Liver (tissue), 9 donors: ENCODE data around the gene PAX5. TPM values are rescaled to one million over a fixed set of nuclear protein-coding genes. Genes with fewer than 3 reads are reported as not detected.

Experiments
- DNase-seq: peaks from one replicate; pipeline ENCODE4 v3.0.0-alpha.2; 2017; ENCODE audit warnings: low spot score
- H3K27ac ChIP-seq, 2 donors: one replicate each; pipeline ENCODE4 v1.7.0; 2013; ENCODE audit warnings: inconsistent platforms in 2 of 2, low read length in 2 of 2, control low read depth in 1 of 2, low read depth in 1 of 2, mild to moderate bottlenecking in 1 of 2
- H3K27me3 ChIP-seq, 4 donors: one replicate each; pipeline versions ENCODE4 v1.6.1 to v1.7.0; 2013; ENCODE audit warnings: low read length in 3 of 4, inconsistent platforms in 1 of 4, mild to moderate bottlenecking in 1 of 4, moderate library complexity in 1 of 4; ENCODE audit not compliant: control insufficient read depth in 4 of 4, insufficient read depth in 4 of 4
- H3K36me3 ChIP-seq, 4 donors: one replicate each; pipeline versions ENCODE4 v1.6.1 to v1.7.0; 2013; ENCODE audit warnings: low read length in 3 of 4, mild to moderate bottlenecking in 3 of 4, low read depth in 1 of 4, moderate library complexity in 1 of 4; ENCODE audit not compliant: control insufficient read depth in 4 of 4, insufficient read depth in 3 of 4
- H3K4me1 ChIP-seq, 4 donors: one replicate each; pipeline versions ENCODE4 v1.6.1 to v1.7.0; 2013; ENCODE audit warnings: low read length in 3 of 4, mild to moderate bottlenecking in 3 of 4, moderate library complexity in 1 of 4; ENCODE audit not compliant: control insufficient read depth in 4 of 4, insufficient read depth in 4 of 4
- H3K4me3 ChIP-seq, 3 donors: one replicate each; pipeline versions ENCODE4 v1.6.1 to v1.7.0; 2013; ENCODE audit warnings: low read length in 3 of 3, control low read depth in 1 of 3, low read depth in 1 of 3, mild to moderate bottlenecking in 1 of 3
- H3K9ac ChIP-seq, 2 donors: one replicate each; pipeline ENCODE4 v1.7.0; 2013; ENCODE audit warnings: low read length in 2 of 2, mild to moderate bottlenecking in 2 of 2, moderate library complexity in 2 of 2, control low read depth in 1 of 2, low read depth in 1 of 2
- H3K9me3 ChIP-seq, 4 donors: one replicate each; pipeline versions ENCODE4 v1.6.1 to v1.7.0; 2013; ENCODE audit warnings: low read length in 3 of 4; ENCODE audit not compliant: control insufficient read depth in 4 of 4
- ATF3 ChIP-seq: IDR thresholded peaks from 2 replicates; pipeline ENCODE4 v1.6.1; 2016; ENCODE audit warnings: antibody characterized with exemption
- EGR1 ChIP-seq, 2 donors: IDR thresholded peaks; 2 replicates each; pipeline ENCODE4 v1.6.1; 2016 to 2018; ENCODE audit warnings: antibody characterized with exemption in 2 of 2, low read depth in 2 of 2
- FOXA1 ChIP-seq: IDR thresholded peaks from 2 replicates; pipeline ENCODE4 v1.6.1; 2016; ENCODE audit warnings: antibody characterized with exemption
- FOXA2 ChIP-seq: IDR thresholded peaks from 2 replicates; pipeline ENCODE4 v1.6.1; 2016; ENCODE audit warnings: antibody characterized with exemption
- GABPA ChIP-seq, 2 donors: IDR thresholded peaks in 1 of 2; conservative IDR thresholded peaks in 1 of 2; 2 replicates each; pipeline ENCODE4 v1.6.1; 2016; ENCODE audit warnings: antibody characterized with exemption in 2 of 2, mild to moderate bottlenecking in 1 of 2, moderate library complexity in 1 of 2
- HNF4A ChIP-seq, 2 donors: conservative IDR thresholded peaks; 2 replicates each; pipeline ENCODE4 v1.6.1; 2016; ENCODE audit warnings: antibody characterized with exemption in 2 of 2, mild to moderate bottlenecking in 2 of 2
- HNF4G ChIP-seq: IDR thresholded peaks from 2 replicates; pipeline ENCODE4 v1.6.1; 2016; ENCODE audit warnings: antibody characterized with exemption
- JUND ChIP-seq, 2 donors: IDR thresholded peaks; 2 replicates each; pipeline ENCODE4 v1.6.1; 2016; ENCODE audit warnings: antibody characterized with exemption in 2 of 2
- NR2F2 ChIP-seq: IDR thresholded peaks from 2 replicates; pipeline ENCODE4 v1.6.1; 2016; ENCODE audit warnings: antibody characterized with exemption
- RAD21 ChIP-seq, 2 donors: IDR thresholded peaks; 2 replicates each; pipeline ENCODE4 v1.6.1; 2016; ENCODE audit warnings: antibody characterized with exemption in 2 of 2, mild to moderate bottlenecking in 2 of 2
- RXRA ChIP-seq, 2 donors: IDR thresholded peaks; 2 replicates each; pipeline ENCODE4 v1.6.1; 2017 to 2018; ENCODE audit warnings: antibody characterized with exemption in 2 of 2, mild to moderate bottlenecking in 1 of 2
- SP1 ChIP-seq: IDR thresholded peaks from 2 replicates; pipeline ENCODE4 v1.6.1; 2018; ENCODE audit warnings: antibody characterized with exemption, mild to moderate bottlenecking
- TAF1 ChIP-seq: conservative IDR thresholded peaks from 2 replicates; pipeline ENCODE4 v1.6.1; 2016; ENCODE audit warnings: antibody characterized with exemption, mild to moderate bottlenecking
- YY1 ChIP-seq: IDR thresholded peaks from 2 replicates; pipeline ENCODE4 v1.6.1; 2016; ENCODE audit warnings: antibody characterized with exemption, mild to moderate bottlenecking
- ZBTB33 ChIP-seq: IDR thresholded peaks from 2 replicates; pipeline ENCODE4 v1.6.1; 2016; ENCODE audit warnings: antibody characterized with exemption
- WGBS: extraction: QIAGEN DNeasy Blood & Tissue Kit; methylation state at CpG from one replicate; pipeline ENCODE4 v1.1.7; 2013; 5-methylcytosine and 5-hydroxymethylcytosine counted together
- polyA plus RNA-seq, 2 donors: library from polyadenylated mRNA; stranded (reverse) in 1 of 2; unstranded in 1 of 2; fragments of 200-250 nt in 1 of 2; fragments of >200 nt in 1 of 2; fragmentation: Nextera tagmentation in 1 of 2; extraction: Ambion mirVana in 1 of 2; gene quantifications; one replicate each; pipeline versions ENCODE4 v1.2.1 to v1.2.3, GENCODE V29; 2013 to 2015
- total RNA-seq, 2 donors: library from RNA; depleted of rRNA; stranded (reverse); fragments of >200 nt; gene quantifications; one replicate each; pipeline ENCODE4 v1.2.3, GENCODE V29; 2014
- TF ChIP-seq, protein P1 (sequence below): fragments of 150-350 bp; IDR thresholded peaks from 2 replicates; pipeline ENCODE4 v1.5.1; 2017; ENCODE audit warnings: improper control_type of control experiment, low read depth, low read length; ENCODE audit not compliant: missing input control
- TF ChIP-seq, protein P2 (sequence below): IDR thresholded peaks from 2 replicates; pipeline ENCODE4 v1.6.1; 2016; ENCODE audit warnings: antibody characterized with exemption
- TF ChIP-seq, protein P3 (sequence below): IDR thresholded peaks from 2 replicates; pipeline ENCODE4 v1.6.1; 2016; ENCODE audit warnings: antibody characterized with exemption, mild to moderate bottlenecking
- donor health status: healthy.
- donor health status: healthy.
- donor health status: healthy.
- donor health status: healthy.
- donor health status: healthy.

The PAX5 gene
- total and polyA plus RNA-seq, 4 donors = 0.05 to 2.7 (median 0.11) TPM

DNA sequence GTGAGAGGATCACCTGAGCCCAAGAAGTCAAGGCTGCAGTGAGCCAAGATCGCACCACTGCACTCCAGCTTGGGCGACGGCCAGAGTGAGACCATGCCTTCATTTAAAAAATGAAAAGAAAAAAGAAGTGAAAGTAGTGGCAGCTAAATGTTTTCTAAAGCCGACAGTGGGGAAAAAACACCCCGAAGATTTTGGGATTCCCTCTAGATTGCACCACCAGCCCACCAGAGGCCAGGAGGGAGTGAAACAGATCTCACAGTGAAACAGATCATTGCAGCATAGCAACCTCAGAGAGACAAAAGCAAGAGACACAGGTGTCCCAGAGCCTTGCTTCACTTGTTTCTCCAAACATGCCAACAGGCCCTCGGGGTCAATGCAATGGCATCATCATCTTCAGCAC is 156.8 kb downstream of the PAX5 start:
- Histone ChIP-seq H3K9me3 (no peaks in the 10 kb centered on the region), H3K27ac (no peak overlapping the region), H3K9ac (no peak overlapping the region), H3K27me3 (no peaks in the 10 kb centered on the region), H3K36me3 (no peaks in the 10 kb centered on the region), H3K4me3 (no peak overlapping the region), H3K4me1 (no peaks in the 10 kb centered on the region)
- 90% methylated on average over 6 of the region's 6 CpGs for WGBS
- TF ChIP-seq, protein P1, sequence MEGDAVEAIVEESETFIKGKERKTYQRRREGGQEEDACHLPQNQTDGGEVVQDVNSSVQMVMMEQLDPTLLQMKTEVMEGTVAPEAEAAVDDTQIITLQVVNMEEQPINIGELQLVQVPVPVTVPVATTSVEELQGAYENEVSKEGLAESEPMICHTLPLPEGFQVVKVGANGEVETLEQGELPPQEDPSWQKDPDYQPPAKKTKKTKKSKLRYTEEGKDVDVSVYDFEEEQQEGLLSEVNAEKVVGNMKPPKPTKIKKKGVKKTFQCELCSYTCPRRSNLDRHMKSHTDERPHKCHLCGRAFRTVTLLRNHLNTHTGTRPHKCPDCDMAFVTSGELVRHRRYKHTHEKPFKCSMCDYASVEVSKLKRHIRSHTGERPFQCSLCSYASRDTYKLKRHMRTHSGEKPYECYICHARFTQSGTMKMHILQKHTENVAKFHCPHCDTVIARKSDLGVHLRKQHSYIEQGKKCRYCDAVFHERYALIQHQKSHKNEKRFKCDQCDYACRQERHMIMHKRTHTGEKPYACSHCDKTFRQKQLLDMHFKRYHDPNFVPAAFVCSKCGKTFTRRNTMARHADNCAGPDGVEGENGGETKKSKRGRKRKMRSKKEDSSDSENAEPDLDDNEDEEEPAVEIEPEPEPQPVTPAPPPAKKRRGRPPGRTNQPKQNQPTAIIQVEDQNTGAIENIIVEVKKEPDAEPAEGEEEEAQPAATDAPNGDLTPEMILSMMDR = no peak
- no peak for TF ChIP-seq GABPA (IDR thresholded peaks at IDR 0.05 in 1 of 2, conservative IDR thresholded peaks at IDR 0.05 in 1 of 2)
- TF ChIP-seq YY1 = no peak
- TF ChIP-seq, protein P2, sequence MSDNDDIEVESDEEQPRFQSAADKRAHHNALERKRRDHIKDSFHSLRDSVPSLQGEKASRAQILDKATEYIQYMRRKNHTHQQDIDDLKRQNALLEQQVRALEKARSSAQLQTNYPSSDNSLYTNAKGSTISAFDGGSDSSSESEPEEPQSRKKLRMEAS = no peak
- TF ChIP-seq NR2F2 = no peak
- no peak for TF ChIP-seq TAF1
- TF ChIP-seq, protein P3, sequence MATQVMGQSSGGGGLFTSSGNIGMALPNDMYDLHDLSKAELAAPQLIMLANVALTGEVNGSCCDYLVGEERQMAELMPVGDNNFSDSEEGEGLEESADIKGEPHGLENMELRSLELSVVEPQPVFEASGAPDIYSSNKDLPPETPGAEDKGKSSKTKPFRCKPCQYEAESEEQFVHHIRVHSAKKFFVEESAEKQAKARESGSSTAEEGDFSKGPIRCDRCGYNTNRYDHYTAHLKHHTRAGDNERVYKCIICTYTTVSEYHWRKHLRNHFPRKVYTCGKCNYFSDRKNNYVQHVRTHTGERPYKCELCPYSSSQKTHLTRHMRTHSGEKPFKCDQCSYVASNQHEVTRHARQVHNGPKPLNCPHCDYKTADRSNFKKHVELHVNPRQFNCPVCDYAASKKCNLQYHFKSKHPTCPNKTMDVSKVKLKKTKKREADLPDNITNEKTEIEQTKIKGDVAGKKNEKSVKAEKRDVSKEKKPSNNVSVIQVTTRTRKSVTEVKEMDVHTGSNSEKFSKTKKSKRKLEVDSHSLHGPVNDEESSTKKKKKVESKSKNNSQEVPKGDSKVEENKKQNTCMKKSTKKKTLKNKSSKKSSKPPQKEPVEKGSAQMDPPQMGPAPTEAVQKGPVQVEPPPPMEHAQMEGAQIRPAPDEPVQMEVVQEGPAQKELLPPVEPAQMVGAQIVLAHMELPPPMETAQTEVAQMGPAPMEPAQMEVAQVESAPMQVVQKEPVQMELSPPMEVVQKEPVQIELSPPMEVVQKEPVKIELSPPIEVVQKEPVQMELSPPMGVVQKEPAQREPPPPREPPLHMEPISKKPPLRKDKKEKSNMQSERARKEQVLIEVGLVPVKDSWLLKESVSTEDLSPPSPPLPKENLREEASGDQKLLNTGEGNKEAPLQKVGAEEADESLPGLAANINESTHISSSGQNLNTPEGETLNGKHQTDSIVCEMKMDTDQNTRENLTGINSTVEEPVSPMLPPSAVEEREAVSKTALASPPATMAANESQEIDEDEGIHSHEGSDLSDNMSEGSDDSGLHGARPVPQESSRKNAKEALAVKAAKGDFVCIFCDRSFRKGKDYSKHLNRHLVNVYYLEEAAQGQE = no peak
- TF ChIP-seq JUND (IDR thresholded peaks at IDR 0.05) = no peak
- TF ChIP-seq FOXA1 = no peak
- TF ChIP-seq RXRA (IDR thresholded peaks at IDR 0.05) = no peak
- TF ChIP-seq ZBTB33 = no peak
- TF ChIP-seq HNF4A (conservative IDR thresholded peaks at IDR 0.05) = no peak
- no peak for TF ChIP-seq FOXA2
- no peak for TF ChIP-seq ATF3
- no peak for TF ChIP-seq SP1
- no peak for DNase-seq

GRCh38 chr9:36876056-36876455 is 158.0 kb downstream of the PAX5 start:
- Histone ChIP-seq H3K9ac (no peak overlapping the region), H3K4me1 (no peaks in the 10 kb centered on the region), H3K27ac (no peak overlapping the region), H3K36me3 (no peaks in the 10 kb centered on the region), H3K27me3 (no peaks in the 10 kb centered on the region), H3K4me3 (no peak overlapping the region), H3K9me3 (no peaks in the 10 kb centered on the region)
- WGBS = 89% methylated on average over 4 of the region's 4 CpGs
- no peak for DNase-seq
- TF ChIP-seq EGR1 (IDR thresholded peaks at IDR 0.05; ENCODE audit: low read depth in 2 of 2) (no peak), ZBTB33 (no peak), NR2F2 (no peak), FOXA1 (no peak), SP1 (no peak), YY1 (no peak), TAF1 (no peak), HNF4A (conservative IDR thresholded peaks at IDR 0.05) (no peak), HNF4G (no peak), RXRA (IDR thresholded peaks at IDR 0.05) (no peak), JUND (IDR thresholded peaks at IDR 0.05) (no peak), GABPA (IDR thresholded peaks at IDR 0.05 in 1 of 2, conservative IDR thresholded peaks at IDR 0.05 in 1 of 2) (no peak), ATF3 (no peak), RAD21 (IDR thresholded peaks at IDR 0.05) (no peak), FOXA2 (no peak)
- TF ChIP-seq, protein P1 = no peak
- TF ChIP-seq, protein P2 = no peak
